HEK293T (cell line): ENCODE results near the gene CRYGS.

Experiments used
- CTCF ChIA-PET: fragments of 350-600 bp; formaldehyde crosslinking; extraction: SDS; loops from one replicate; lab custom pipeline; 2021; ENCODE audit warnings: antibody characterized with exemption, inconsistent platforms; lab: Yijun Ruan, JAX
- POLR2A ChIA-PET: fragments of 350-600 bp; formaldehyde crosslinking; extraction: SDS; loops from one replicate; lab custom pipeline; 2020; ENCODE audit warnings: antibody characterized with exemption, inconsistent platforms; lab: Yijun Ruan, JAX
- DNase-seq: peaks from one replicate; pipeline ENCODE4 v3.0.0; 2012; ENCODE audit warnings: mixed read lengths; ENCODE audit errors: extremely low spot score
- ARNT ChIP-seq: fragments of 450-650 bp; IDR thresholded peaks from 2 replicates; pipeline ENCODE4 v1.6.1; 2017; ENCODE audit warnings: mild to moderate bottlenecking
- BHLHE40 ChIP-seq: fragments of 450-650 bp; IDR thresholded peaks from 2 replicates; pipeline ENCODE4 v1.6.1; 2016; ENCODE audit warnings: mild to moderate bottlenecking, moderate library complexity, borderline replicate concordance
- CTBP1 ChIP-seq: fragments of 450-650 bp; IDR thresholded peaks from 2 replicates; pipeline ENCODE4 v1.6.1; 2016; ENCODE audit warnings: borderline replicate concordance
- ELF4 ChIP-seq: fragments of 450-650 bp; IDR thresholded peaks from 2 replicates; pipeline ENCODE4 v1.6.1; 2017; ENCODE audit warnings: antibody characterized with exemption
- FOXA1 ChIP-seq: fragments of 450-650 bp; IDR thresholded peaks from 2 replicates; pipeline ENCODE4 v1.6.1; 2016; ENCODE audit warnings: mild to moderate bottlenecking
- FOXK2 ChIP-seq: fragments of 450-650 bp; IDR thresholded peaks from 2 replicates; pipeline ENCODE4 v1.6.1; 2016; ENCODE audit warnings: mild to moderate bottlenecking
- FOXM1 ChIP-seq: fragments of 450-650 bp; IDR thresholded peaks from 2 replicates; pipeline ENCODE4 v1.6.1; 2017; ENCODE audit warnings: mild to moderate bottlenecking, borderline replicate concordance
- HDGF ChIP-seq: fragments of 450-650 bp; IDR thresholded peaks from 2 replicates; pipeline ENCODE4 v1.6.1; 2017; ENCODE audit warnings: antibody characterized with exemption, borderline replicate concordance
- L3MBTL2 ChIP-seq: fragments of 450-650 bp; conservative IDR thresholded peaks from 2 replicates; pipeline ENCODE4 v1.6.1; 2016; ENCODE audit warnings: mild to moderate bottlenecking
- LEF1 ChIP-seq: fragments of 450-650 bp; IDR thresholded peaks from 2 replicates; pipeline ENCODE4 v1.6.1; 2017; ENCODE audit warnings: mild to moderate bottlenecking, borderline replicate concordance
- NFRKB ChIP-seq: fragments of 450-650 bp; IDR thresholded peaks from 2 replicates; pipeline ENCODE4 v1.6.1; 2016; ENCODE audit warnings: mild to moderate bottlenecking, moderate library complexity
- PKNOX1 ChIP-seq: fragments of 450-650 bp; IDR thresholded peaks from 2 replicates; pipeline ENCODE4 v1.6.1; 2016
- SP1 ChIP-seq: fragments of 450-650 bp; IDR thresholded peaks from 2 replicates; pipeline ENCODE4 v1.6.1; 2017
- SUZ12 ChIP-seq: fragments of 450-650 bp; IDR thresholded peaks from 2 replicates; pipeline ENCODE4 v1.6.1; 2016; ENCODE audit warnings: mild to moderate bottlenecking
- TARDBP ChIP-seq: fragments of 450-650 bp; IDR thresholded peaks from 2 replicates; pipeline ENCODE4 v1.6.1; 2016
- ZNF384 ChIP-seq: fragments of 450-650 bp; IDR thresholded peaks from 2 replicates; pipeline ENCODE4 v1.6.1; 2016

CRYGS gene

GRCh38 chr3:186515125-186515524 is 29.1 kb downstream of the CRYGS start:
- CTCF ChIA-PET = no interaction called here

GRCh38 chr3:186514296-186515002 is 29.7 kb downstream of the CRYGS start:
- peak; percentile 28 for DNase-seq
- ChIA-PET POLR2A (no interaction called here), CTCF (no interaction called here)
- TF ChIP-seq FOXA1 (no peak), HDGF (no peak)

More at GRCh38 chr3:186515125-186515524, 29.1 kb downstream of the CRYGS start:
- TF ChIP-seq CTBP1 (no peak), LEF1 (no peak), ZNF384 (no peak), SUZ12 (no peak), L3MBTL2 (no peak), PKNOX1 (no peak), TARDBP (no peak), ELF4 (no peak), FOXM1 (no peak), FOXA1 (no peak)
- DNase-seq = no peak
- POLR2A ChIA-PET = no interaction called here

- POLR2A ChIA-PET = no interaction called here
These were observed 30.8 kb downstream of the CRYGS start for GRCh38 chr3:186513386-186513785.

GRCh38 chr3:186512570-186513302 is 31.4 kb downstream of the CRYGS start:
- ChIA-PET POLR2A (no interaction called here), CTCF (no interaction called here)
- TF ChIP-seq L3MBTL2 = no peak
- TF ChIP-seq ELF4 = no peak
- TF ChIP-seq FOXK2 = no peak
- no peak for TF ChIP-seq CTBP1
- TF ChIP-seq SUZ12 = no peak
- TF ChIP-seq HDGF = no peak
- no peak for TF ChIP-seq ZNF384
- no peak for TF ChIP-seq LEF1
- TF ChIP-seq SP1 = no peak
- no peak for TF ChIP-seq PKNOX1
- no peak for TF ChIP-seq TARDBP
- TF ChIP-seq FOXM1 = no peak
- no peak for TF ChIP-seq NFRKB
- no peak for DNase-seq

More at GRCh38 chr3:186513386-186513785, 30.8 kb downstream of the CRYGS start:
- CTCF ChIA-PET = no interaction called here
- no peak for DNase-seq
- TF ChIP-seq SUZ12 (no peak), ELF4 (no peak), ZNF384 (no peak), SP1 (no peak), HDGF (no peak), TARDBP (no peak), PKNOX1 (no peak), FOXM1 (no peak)

- DNase-seq = no peak
- ChIA-PET POLR2A (no interaction called here), CTCF (no interaction called here)
- TF ChIP-seq BHLHE40 = no peak
- no peak for TF ChIP-seq SP1
- no peak for TF ChIP-seq HDGF
- TF ChIP-seq ELF4 = no peak
- TF ChIP-seq LEF1 = no peak
- no peak for TF ChIP-seq FOXA1
- TF ChIP-seq ARNT = no peak
- TF ChIP-seq PKNOX1 = no peak
- no peak for TF ChIP-seq SUZ12
- no peak for TF ChIP-seq NFRKB
- no peak for TF ChIP-seq TARDBP
- no peak for TF ChIP-seq L3MBTL2
- no peak for TF ChIP-seq ZNF384
- TF ChIP-seq FOXM1 = no peak
- TF ChIP-seq CTBP1 = no peak
These were observed 32.5 kb downstream of the CRYGS start for GRCh38 chr3:186511702-186512101.

- TF ChIP-seq ZNF384 (no peak), BHLHE40 (no peak), ELF4 (no peak), ARNT (no peak), HDGF (no peak), NFRKB (no peak), FOXM1 (no peak), TARDBP (no peak), PKNOX1 (no peak), SP1 (no peak), FOXK2 (no peak), SUZ12 (no peak), L3MBTL2 (no peak), CTBP1 (no peak), FOXA1 (no peak), LEF1 (no peak)
- POLR2A ChIA-PET = no interaction called here
- CTCF ChIA-PET = no interaction called here
- DNase-seq = no peak
These were observed 32.9 kb downstream of the CRYGS start for GRCh38 chr3:186511245-186511644.
